Fibroblast of peridontal ligament (primary cell): ENCODE results near the gene DEPDC1B.
"Not testable (repeated sequence)": the region's sequence is repeated elsewhere in the genome, so short reads cannot be mapped to it uniquely, and the experiment has no call there.

Experiments
- DNase-seq: peaks from one replicate; pipeline ENCODE4 v3.0.0-alpha.2; 2010; ENCODE audit errors: extremely low read depth

Gene DEPDC1B, protein sequence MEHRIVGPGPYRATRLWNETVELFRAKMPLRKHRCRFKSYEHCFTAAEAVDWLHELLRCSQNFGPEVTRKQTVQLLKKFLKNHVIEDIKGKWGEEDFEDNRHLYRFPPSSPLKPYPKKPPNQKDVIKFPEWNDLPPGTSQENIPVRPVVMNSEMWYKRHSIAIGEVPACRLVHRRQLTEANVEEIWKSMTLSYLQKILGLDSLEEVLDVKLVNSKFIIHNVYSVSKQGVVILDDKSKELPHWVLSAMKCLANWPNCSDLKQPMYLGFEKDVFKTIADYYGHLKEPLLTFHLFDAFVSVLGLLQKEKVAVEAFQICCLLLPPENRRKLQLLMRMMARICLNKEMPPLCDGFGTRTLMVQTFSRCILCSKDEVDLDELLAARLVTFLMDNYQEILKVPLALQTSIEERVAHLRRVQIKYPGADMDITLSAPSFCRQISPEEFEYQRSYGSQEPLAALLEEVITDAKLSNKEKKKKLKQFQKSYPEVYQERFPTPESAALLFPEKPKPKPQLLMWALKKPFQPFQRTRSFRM

GRCh38 chr5:60699609-60700415, at the start of gene DEPDC1B:
Gene DEPDC1B (minus strand): TSS chr5:60700166. CDS start chr5:60700093, 73 bp downstream.
- peak; percentile 79 for DNase-seq

DNA sequence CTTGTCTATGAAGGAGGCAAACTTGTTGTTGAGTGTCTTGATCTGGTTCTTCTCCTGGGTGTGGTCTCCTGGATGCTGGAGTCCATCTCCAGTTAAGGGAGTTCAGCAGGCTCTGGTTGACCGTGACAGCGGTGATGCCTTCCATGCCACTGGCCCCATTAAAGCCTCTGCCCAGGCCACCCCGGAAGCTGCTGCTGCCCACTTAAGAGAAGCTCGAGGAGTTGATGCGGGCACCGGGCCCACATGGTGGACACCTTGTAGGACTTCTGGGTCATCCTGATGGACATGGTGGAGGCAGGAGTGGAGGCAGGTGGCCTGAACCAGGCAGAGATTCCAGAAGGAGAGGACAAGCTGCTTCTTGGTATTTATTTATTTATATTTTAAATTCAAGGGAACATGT, 44.7 kb upstream of the DEPDC1B start:
- no peak for DNase-seq

- DNase-seq: no peak
These were observed 43.7 kb upstream of the DEPDC1B start for GRCh38 chr5:60743511-60744314.

GRCh38 chr5:60740322-60740721, 40.4 kb upstream of the DEPDC1B start:
- DNase-seq: no peak

DNA sequence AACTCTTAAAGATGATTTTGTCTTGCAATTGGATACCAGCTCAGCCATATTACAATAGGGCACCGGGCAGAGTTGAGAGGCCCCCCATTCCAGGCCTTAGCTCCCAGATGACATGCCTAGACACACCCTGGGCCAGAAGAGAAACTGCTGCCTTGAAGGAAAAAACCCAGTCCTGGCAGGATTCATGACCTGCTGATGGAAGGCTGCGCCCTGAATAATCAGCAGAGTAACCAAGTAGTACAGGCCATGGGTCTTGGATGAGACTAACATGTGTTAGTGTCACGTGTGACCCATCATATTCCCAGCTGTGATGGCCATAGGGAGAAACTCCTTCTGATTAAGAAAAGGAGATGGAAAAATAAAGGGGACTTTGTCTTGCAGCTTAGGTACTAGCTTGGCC, 39.0 kb upstream of the DEPDC1B start:
- no peak for DNase-seq

DNA sequence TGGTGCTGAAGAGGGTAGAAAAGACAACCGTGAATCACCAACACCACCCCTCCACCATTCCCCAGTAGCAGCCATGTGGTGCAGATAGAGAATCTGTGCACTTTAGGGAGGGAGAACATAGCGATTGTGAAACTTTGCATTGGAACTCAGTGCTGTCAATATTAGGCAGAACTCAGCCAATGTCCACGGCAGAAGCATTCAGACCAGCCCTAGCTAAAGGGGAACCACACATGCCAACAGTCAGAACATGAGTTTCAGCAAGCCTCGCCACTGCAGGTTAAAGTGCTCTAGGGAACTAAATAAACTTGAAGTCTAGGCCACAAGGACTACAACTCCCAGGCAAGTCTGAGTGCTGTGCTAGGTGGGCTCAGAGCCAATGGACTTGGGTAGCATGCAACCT, 38.5 kb upstream of the DEPDC1B start:
- DNase-seq: no peak

- DNase-seq: not testable (repeated sequence)
These were observed 30.9 kb upstream of the DEPDC1B start for GRCh38 chr5:60730858-60731257.

DNA sequence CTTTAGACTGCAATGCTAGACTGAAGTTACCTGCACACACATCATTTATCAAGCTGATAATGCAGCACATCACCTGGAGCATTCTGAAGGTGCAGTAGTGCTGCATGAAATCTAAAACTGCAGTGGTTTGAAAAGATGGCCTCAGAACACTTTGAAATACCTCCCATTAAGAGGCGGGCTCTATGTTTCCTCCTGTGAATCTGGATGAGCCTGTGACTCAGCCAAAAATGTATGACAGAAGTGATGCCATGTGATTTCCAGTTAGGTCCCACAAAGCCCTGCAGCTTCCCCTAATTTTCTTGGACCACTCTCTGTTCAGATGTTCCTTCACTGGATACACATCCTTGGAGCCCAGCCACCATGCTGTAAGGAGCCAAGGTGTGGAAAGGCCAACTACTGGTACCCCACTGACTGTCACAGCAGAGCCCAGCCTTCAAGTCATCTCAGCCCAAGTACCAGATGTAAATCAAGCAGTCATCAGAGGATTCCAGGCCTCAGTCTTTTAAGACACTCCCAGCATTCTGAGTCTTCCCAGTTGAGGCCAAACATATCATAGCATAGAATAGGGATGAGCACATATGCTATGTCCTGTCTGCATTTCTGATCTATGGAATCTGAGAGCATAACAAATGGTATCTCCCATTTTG, 27.2 kb upstream of the DEPDC1B start:
- no peak for DNase-seq

GRCh38 chr5:60724126-60724525, 24.2 kb upstream of the DEPDC1B start:
- DNase-seq: no peak

DNA sequence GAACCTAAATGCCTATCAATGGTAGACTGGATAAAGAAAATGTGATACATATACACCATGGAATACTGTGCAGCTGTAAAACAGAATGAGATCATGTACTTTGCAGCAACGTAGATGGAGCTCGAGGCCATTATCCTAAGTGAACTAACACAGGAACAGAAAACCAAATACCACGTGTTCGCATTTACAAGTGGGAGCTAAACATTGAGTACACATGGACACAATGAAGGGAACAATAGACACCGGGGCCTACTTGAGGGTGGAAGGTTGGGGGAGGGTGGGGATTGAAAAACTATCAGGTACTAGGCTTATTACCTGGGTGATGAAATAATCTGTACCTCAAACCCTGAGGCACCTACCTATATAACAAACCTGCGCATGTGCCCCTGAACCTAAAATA, 22.4 kb upstream of the DEPDC1B start:
- no peak for DNase-seq

DNA sequence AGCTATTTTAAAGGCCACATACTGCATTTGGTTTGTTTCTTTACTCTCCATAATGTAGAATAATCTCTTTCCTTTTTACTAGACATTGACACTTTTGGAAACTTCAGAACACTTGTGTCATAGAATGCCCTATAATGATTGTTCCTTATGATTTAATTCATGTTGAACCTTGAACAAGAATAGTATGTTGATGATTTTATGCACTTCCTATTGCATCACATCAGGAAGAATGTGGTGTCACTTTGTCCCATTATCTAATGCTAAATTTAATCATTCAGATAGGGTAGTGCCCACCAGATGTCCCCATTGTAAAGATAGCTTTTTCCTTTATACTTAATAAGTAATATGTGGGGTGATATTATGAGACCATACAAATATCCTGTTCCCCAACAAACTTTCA, 19.4 kb upstream of the DEPDC1B start:
- no peak for DNase-seq

- DNase-seq: no peak
These were observed 18.4 kb upstream of the DEPDC1B start for GRCh38 chr5:60718166-60718892.

DNA sequence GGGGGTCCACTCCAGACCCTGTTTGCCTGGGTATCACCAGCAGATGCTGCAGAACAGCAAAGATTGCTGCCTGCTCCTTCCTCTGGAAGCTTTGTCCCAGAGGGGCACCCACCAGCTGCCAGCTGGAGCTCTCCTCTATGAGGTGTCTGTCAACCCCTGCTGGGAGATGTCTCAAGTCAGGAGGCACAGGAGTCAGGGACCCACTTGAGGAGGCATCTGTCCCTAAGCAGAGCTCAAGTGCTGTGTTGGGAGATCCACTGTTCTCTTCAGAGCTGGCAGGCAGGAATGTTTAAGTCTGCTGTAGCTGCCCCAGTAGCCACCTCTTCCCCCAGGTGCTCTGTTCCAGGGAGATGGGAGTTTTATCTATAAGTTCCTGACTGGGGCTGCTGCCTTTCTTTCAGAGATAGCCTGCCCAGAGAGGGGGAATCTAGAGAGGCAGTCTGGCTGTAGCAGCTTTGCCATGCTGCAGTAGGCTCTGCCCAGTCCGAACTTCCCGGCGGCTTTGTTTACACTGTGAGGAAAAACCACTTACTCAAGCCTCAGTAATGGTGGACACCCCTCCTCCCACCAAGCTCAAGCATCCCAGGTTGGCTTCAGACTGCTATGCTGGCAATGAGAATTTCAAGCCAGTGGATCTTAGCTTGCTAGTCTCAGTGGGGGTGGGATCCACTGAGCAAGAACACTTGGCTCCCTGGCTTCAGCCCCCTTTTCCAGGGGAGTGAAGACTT, 15.4 kb upstream of the DEPDC1B start:
- not testable (repeated sequence) for DNase-seq

DNA sequence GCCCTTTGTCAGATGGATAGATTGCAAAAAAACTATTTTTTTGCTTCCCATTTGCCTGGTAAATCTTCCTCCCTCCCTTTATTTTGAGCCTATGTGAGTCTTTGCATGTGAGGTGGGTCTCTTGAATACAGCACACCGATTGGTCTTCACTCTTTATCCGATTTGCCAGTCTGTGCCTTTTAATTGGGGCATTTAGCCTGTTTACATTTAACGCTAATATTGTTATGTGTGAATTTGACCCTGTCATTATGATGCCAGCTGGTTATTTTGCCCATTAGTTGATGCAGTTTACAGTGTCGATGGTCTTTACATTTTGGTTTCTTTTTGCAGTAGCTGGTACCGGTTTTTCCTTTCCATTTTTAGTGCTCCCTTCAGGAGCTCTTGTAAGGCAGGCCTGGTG, 13.0 kb upstream of the DEPDC1B start:
- no peak for DNase-seq

- DNase-seq: not testable (repeated sequence)
These were observed 11.9 kb upstream of the DEPDC1B start for GRCh38 chr5:60711892-60712291.

GRCh38 chr5:60710362-60710761, 10.4 kb upstream of the DEPDC1B start:
- DNase-seq: no peak

DNA sequence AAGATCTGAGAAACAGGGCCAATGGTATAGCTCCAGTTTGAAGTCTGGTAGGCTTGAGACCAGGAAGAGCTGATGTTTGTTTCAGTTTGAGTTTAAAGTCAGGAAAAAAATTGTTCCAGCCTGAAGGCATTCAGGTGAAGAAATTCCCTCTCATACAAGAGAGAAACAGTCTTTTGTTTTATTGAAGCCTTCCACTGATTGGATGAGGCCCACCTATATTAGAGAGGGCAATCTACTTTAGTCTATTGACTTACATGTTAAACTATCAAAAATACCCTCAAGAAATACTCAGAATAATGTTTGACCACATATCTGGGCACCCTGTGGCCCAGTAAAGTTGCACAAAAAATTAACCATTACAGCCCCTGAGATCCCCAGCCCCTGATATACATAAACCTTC, 5.2 kb upstream of the DEPDC1B start:
- DNase-seq: no peak

GRCh38 chr5:60703944-60704343, 4.0 kb upstream of the DEPDC1B start:
- DNase-seq: no peak

DNA sequence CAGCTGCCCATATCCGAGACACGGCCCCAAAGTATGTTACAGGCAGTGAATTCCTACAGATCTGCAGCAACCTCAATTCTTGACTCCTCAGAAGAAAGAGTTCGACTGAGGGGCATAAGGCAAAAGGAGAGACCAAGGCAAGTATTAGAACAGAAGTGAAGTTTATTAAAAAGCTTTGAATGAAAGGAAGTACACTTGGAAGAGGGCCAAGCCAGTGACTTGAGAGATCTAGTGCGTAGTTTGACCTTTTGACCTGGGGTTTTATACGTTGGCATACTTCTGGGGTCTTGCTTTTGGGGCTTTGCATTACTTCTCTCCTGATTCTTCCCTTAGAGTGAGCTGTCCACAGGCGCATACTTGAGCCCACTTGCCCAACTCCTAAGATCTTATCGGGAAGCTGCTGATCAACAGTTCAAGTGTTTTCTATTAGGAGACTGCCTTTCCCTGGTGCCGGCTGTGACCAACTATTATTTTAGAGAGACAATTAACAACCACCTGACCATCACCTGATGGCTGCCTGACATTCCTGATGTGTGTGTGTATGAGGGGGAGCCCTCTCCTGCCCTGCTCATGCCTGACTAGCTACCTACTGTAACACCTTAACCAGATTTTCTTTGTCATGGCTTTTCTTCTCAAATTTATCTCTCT, 1.5 kb upstream of the DEPDC1B start:
- DNase-seq: no peak

GRCh38 chr5:60700416-60700757, 421 bp upstream of the DEPDC1B start:
- peak; percentile 37 for DNase-seq
